HepG2 (cell line): Measurements from ENCODE around the gene MTREX. TPM values are rescaled to one million over a fixed set of nuclear protein-coding genes. Genes with fewer than 3 reads are reported as not detected.

Source experiments
- FLYWCH1 ChIP-seq: sonication (generic); formaldehyde crosslinking; IDR thresholded peaks from 2 replicates; pipeline ENCODE4 v1.8.1; 2023; ENCODE audit warnings: mild to moderate bottlenecking, missing genetic modification reagents
- GMEB1 ChIP-seq: sonication (generic); formaldehyde crosslinking; IDR thresholded peaks from 2 replicates; pipeline ENCODE4 v1.5.1; 2020; ENCODE audit warnings: missing genetic modification reagents, mild to moderate bottlenecking, borderline replicate concordance
- HHEX ChIP-seq: IDR thresholded peaks from 2 replicates; pipeline ENCODE4 v1.6.1; 2016; ENCODE audit warnings: control low read depth
- HOXA3 ChIP-seq: sonication (generic); formaldehyde crosslinking; IDR thresholded peaks from 2 replicates; pipeline ENCODE4 v1.5.0; 2020; ENCODE audit warnings: missing genetic modification reagents
- KMT2A ChIP-seq: sonication (generic); formaldehyde crosslinking; IDR thresholded peaks from 2 replicates; pipeline ENCODE4 v1.4.0; 2020; ENCODE audit warnings: missing genetic modification reagents
- MIER2 ChIP-seq: IDR thresholded peaks from 2 replicates; pipeline ENCODE4 v1.6.1; 2016; ENCODE audit warnings: missing biosample characterization, missing genetic modification reagents
- POLR2AphosphoS5 ChIP-seq: IDR thresholded peaks from 2 replicates; pipeline ENCODE4 v1.6.1; 2012; ENCODE audit warnings: low read depth, low read length
- RFXAP ChIP-seq: sonication (generic); formaldehyde crosslinking; IDR thresholded peaks from 2 replicates; pipeline ENCODE4 v1.4.0; 2020; ENCODE audit warnings: missing genetic modification reagents, borderline replicate concordance
- SOX6 ChIP-seq, 2 experiments: fragments of 450-650 bp in 1 of 2; sonication (generic) in 1 of 2; formaldehyde crosslinking in 1 of 2; IDR thresholded peaks; 2 replicates each; pipeline versions ENCODE4 v1.4.0 to v1.6.1; 2017 to 2020; ENCODE audit warnings: antibody characterized with exemption in 1 of 2, mild to moderate bottlenecking in 1 of 2, missing genetic modification reagents in 1 of 2
- U2AF2 ChIP-seq: fragments of 200-400 bp; formaldehyde crosslinking; IDR thresholded peaks from 2 replicates; pipeline ENCODE4 v1.6.1; 2017; ENCODE audit warnings: low read depth, mild to moderate bottlenecking, low read length
- ZFP82 ChIP-seq: sonication (generic); formaldehyde crosslinking; IDR thresholded peaks from 2 replicates; pipeline ENCODE4 v1.5.1; 2020; ENCODE audit warnings: mild to moderate bottlenecking, missing genetic modification reagents, borderline replicate concordance
- ZNF333 ChIP-seq: sonication (generic); formaldehyde crosslinking; IDR thresholded peaks from 2 replicates; pipeline ENCODE4 v1.4.0; 2020; ENCODE audit warnings: mild to moderate bottlenecking, missing genetic modification reagents, borderline replicate concordance
- ZNF615 ChIP-seq: sonication (generic); formaldehyde crosslinking; IDR thresholded peaks from 2 replicates; pipeline ENCODE4 v1.5.0; 2020; ENCODE audit warnings: mild to moderate bottlenecking, missing genetic modification reagents, borderline replicate concordance
- polyA plus RNA-seq, 8 experiments: library from polyadenylated mRNA; depleted of rRNA in 3 of 8; stranded (reverse) in 7 of 8; unstranded in 1 of 8; fragments of >200 nt; fragmentation: Illumina TruSeq in 4 of 8; extraction: Trizol in 4 of 8; gene quantifications; 2 replicates each; pipeline versions ENCODE4 v1.2.1 to v1.2.3, GENCODE V29; 2011 to 2016; ENCODE audit warnings: low read depth in 4 of 8, missing spikeins in 1 of 8, mixed read lengths in 1 of 8; ENCODE audit not compliant: insufficient read depth in 1 of 8
- total RNA-seq, 5 experiments: library from RNA; depleted of rRNA; stranded (reverse); fragments of >200 nt; fragmentation: Illumina TruSeq; extraction: Trizol; gene quantifications; 2 replicates each; pipeline ENCODE4 v1.2.3, GENCODE V29; 2016; ENCODE audit warnings: low read depth in 1 of 5
- TF ChIP-seq, protein P1 (sequence below): fragments of 450-650 bp; IDR thresholded peaks from 2 replicates; pipeline ENCODE4 v1.6.1; 2016
- TF ChIP-seq, protein P2 (sequence below): sonication (generic); formaldehyde crosslinking; IDR thresholded peaks from 2 replicates; pipeline ENCODE4 v1.5.0; 2020; ENCODE audit warnings: mild to moderate bottlenecking, missing genetic modification reagents, borderline replicate concordance
- TF ChIP-seq, protein P3 (sequence below): sonication (generic); formaldehyde crosslinking; IDR thresholded peaks from 2 replicates; pipeline ENCODE4 v1.5.0; 2020; ENCODE audit warnings: missing genetic modification reagents
- TF ChIP-seq, protein P4 (sequence below): IDR thresholded peaks from 2 replicates; pipeline ENCODE4 v1.6.1; 2016

The MTREX gene
- total and polyA plus RNA-seq, 2 of the 13 experiments (the other 11 are each of a cell fraction or from before 2014, with no cell fraction given) = 16.4 to 91.5 TPM

DNA sequence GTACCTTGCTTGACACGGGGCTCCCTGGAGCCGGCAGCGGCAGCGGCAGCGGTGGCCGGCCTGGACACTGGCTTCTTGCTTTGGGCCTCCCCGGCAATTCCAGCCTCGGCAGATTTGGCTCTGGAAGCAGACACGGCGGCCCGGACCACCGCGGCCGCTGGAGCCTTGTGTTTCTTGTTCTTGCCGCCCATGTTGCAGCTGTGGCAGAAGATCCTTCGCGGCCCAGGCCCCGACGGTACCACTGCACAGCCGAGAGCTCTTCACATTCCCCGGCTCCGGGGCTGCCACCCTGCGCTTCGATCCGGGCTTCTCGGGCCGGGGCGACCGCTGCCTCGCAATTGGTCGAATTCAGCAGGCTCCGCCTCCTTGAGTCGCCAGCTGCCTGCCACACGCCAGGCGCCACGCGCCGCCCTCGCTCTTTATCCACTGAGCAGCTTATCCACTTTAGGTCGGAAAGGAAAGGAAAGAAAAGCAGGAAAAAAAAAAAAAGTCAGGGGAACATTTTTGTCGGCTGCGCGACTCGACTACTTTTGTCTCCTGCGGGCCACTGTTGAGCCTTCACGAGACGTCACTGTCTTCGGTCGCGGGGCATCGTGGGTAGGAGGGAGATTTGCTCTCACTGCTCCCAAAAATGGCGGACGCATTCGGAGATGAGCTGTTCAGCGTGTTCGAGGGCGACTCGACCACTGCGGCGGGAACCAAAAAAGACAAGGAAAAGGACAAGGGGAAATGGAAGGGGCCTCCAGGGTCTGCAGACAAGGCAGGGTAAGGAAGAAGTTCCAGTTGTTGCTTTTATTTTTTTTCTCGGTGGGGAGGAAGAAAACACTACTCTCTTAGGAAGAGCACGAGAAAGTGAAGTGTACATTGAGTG is at the start of gene MTREX, which contains the start of gene DHX29 (continued):
- TF ChIP-seq, protein P1, sequence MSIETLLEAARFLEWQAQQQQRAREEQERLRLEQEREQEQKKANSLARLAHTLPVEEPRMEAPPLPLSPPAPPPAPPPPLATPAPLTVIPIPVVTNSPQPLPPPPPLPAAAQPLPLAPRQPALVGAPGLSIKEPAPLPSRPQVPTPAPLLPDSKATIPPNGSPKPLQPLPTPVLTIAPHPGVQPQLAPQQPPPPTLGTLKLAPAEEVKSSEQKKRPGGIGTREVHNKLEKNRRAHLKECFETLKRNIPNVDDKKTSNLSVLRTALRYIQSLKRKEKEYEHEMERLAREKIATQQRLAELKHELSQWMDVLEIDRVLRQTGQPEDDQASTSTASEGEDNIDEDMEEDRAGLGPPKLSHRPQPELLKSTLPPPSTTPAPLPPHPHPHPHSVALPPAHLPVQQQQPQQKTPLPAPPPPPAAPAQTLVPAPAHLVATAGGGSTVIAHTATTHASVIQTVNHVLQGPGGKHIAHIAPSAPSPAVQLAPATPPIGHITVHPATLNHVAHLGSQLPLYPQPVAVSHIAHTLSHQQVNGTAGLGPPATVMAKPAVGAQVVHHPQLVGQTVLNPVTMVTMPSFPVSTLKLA = peak; percentile 58
- peak; percentile 92 for TF ChIP-seq POLR2AphosphoS5
- TF ChIP-seq KMT2A = peak; percentile 95
- TF ChIP-seq, protein P2, sequence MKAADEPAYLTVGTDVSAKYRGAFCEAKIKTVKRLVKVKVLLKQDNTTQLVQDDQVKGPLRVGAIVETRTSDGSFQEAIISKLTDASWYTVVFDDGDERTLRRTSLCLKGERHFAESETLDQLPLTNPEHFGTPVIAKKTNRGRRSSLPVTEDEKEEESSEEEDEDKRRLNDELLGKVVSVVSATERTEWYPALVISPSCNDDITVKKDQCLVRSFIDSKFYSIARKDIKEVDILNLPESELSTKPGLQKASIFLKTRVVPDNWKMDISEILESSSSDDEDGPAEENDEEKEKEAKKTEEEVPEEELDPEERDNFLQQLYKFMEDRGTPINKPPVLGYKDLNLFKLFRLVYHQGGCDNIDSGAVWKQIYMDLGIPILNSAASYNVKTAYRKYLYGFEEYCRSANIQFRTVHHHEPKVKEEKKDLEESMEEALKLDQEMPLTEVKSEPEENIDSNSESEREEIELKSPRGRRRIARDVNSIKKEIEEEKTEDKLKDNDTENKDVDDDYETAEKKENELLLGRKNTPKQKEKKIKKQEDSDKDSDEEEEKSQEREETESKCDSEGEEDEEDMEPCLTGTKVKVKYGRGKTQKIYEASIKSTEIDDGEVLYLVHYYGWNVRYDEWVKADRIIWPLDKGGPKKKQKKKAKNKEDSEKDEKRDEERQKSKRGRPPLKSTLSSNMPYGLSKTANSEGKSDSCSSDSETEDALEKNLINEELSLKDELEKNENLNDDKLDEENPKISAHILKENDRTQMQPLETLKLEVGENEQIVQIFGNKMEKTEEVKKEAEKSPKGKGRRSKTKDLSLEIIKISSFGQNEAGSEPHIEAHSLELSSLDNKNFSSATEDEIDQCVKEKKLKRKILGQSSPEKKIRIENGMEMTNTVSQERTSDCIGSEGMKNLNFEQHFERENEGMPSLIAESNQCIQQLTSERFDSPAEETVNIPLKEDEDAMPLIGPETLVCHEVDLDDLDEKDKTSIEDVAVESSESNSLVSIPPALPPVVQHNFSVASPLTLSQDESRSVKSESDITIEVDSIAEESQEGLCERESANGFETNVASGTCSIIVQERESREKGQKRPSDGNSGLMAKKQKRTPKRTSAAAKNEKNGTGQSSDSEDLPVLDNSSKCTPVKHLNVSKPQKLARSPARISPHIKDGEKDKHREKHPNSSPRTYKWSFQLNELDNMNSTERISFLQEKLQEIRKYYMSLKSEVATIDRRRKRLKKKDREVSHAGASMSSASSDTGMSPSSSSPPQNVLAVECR (CRISPR knock-in tag) = peak; percentile 89
- TF ChIP-seq HOXA3 = peak; percentile 88
- peak; percentile 39; the same call in 1 of the 2 replicates for TF ChIP-seq ZFP82
- 0 out of 2 replicates have a peak, but pooled peaks have one; percentile 47 for TF ChIP-seq ZNF615 (CRISPR knock-in tag)
- TF ChIP-seq ZNF333 = no peak
- 0 out of 2 replicates have a peak, but pooled peaks have one; percentile 70 for TF ChIP-seq FLYWCH1 (CRISPR knock-in tag)
- 0 out of 2 replicates have a peak, but pooled peaks have one; percentile 71 for TF ChIP-seq U2AF2
- TF ChIP-seq HHEX (CRISPR knock-in tag) = no peak
- TF ChIP-seq, protein P3, sequence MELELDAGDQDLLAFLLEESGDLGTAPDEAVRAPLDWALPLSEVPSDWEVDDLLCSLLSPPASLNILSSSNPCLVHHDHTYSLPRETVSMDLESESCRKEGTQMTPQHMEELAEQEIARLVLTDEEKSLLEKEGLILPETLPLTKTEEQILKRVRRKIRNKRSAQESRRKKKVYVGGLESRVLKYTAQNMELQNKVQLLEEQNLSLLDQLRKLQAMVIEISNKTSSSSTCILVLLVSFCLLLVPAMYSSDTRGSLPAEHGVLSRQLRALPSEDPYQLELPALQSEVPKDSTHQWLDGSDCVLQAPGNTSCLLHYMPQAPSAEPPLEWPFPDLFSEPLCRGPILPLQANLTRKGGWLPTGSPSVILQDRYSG (CRISPR knock-in tag) = peak; percentile 79
- TF ChIP-seq GMEB1 (CRISPR knock-in tag) = peak; percentile 68; the same call in 1 of the 2 replicates
- no peak for TF ChIP-seq SOX6 (IDR thresholded peaks at IDR 0.05)
- TF ChIP-seq SOX6 (CRISPR knock-in tag; IDR thresholded peaks at IDR 0.05) = peak; percentile 24; the same call in 1 of the 2 replicates
- TF ChIP-seq, protein P4, sequence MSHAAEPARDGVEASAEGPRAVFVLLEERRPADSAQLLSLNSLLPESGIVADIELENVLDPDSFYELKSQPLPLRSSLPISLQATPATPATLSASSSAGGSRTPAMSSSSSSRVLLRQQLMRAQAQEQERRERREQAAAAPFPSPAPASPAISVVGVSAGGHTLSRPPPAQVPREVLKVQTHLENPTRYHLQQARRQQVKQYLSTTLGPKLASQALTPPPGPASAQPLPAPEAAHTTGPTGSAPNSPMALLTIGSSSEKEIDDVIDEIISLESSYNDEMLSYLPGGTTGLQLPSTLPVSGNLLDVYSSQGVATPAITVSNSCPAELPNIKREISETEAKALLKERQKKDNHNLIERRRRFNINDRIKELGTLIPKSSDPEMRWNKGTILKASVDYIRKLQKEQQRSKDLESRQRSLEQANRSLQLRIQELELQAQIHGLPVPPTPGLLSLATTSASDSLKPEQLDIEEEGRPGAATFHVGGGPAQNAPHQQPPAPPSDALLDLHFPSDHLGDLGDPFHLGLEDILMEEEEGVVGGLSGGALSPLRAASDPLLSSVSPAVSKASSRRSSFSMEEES = peak; percentile 6; the same call in 1 of the 2 replicates
- peak; percentile 36; the same call in 1 of the 2 replicates for TF ChIP-seq RFXAP
- TF ChIP-seq MIER2 (CRISPR knock-in tag) = no peak
